Esophagus muscularis mucosa (tissue), 4 donors: ENCODE results near the gene OSBPL10. TPM values are rescaled to one million over a fixed set of nuclear protein-coding genes. Genes with fewer than 3 reads are reported as not detected.

Source experiments
- DNase-seq: peaks from one replicate; pipeline ENCODE4 v3.0.0-alpha.2; 2017; ENCODE audit errors: extremely low spot score
- H3K27ac ChIP-seq, 4 donors: fragments of 200-600 bp; sonication (generic); replicated peaks in 1 of 4; 1 replicate in 3 of 4; 2 replicates in 1 of 4; pipeline ENCODE4 v1.5.1; 2016 to 2019; ENCODE audit warnings: mild to moderate bottlenecking in 1 of 4
- H3K27me3 ChIP-seq, 4 donors: fragments of 200-600 bp; sonication (generic); one replicate each; pipeline versions ENCODE4 v1.5.1 to v1.6.0; 2016 to 2019
- H3K36me3 ChIP-seq, 4 donors: fragments of 200-600 bp; sonication (generic); one replicate each; pipeline ENCODE4 v1.5.1; 2016 to 2019
- H3K4me1 ChIP-seq, 4 donors: fragments of 200-600 bp; sonication (generic); one replicate each; pipeline ENCODE4 v1.5.1; 2016 to 2019
- H3K4me3 ChIP-seq, 4 donors: fragments of 200-600 bp; sonication (generic); 1 replicate in 2 of 4; 2 replicates in 2 of 4; pipeline ENCODE4 v1.5.1; 2016 to 2019; ENCODE audit warnings: mild to moderate bottlenecking in 4 of 4, moderate library complexity in 1 of 4
- H3K9me3 ChIP-seq, 4 donors: fragments of 200-600 bp; sonication (generic); 1 replicate in 3 of 4; 2 replicates in 1 of 4; pipeline ENCODE4 v1.5.1; 2016 to 2019
- EP300 ChIP-seq: sonication (generic); formaldehyde crosslinking; IDR thresholded peaks from one replicate; pipeline ENCODE4 v1.6.1; 2017; ENCODE audit warnings: antibody characterized with exemption
- POLR2A ChIP-seq: fragments of 450-650 bp; IDR thresholded peaks from one replicate; pipeline ENCODE4 v1.6.1; 2017; ENCODE audit warnings: antibody characterized with exemption, moderate library complexity, mild to moderate bottlenecking, low read depth
- POLR2AphosphoS5 ChIP-seq, 2 donors: sonication (generic); formaldehyde crosslinking; IDR thresholded peaks; one replicate each; pipeline ENCODE4 v1.6.1; 2017; ENCODE audit warnings: antibody characterized with exemption in 2 of 2
- WGBS: methylation state at CpG from one replicate; pipeline ENCODE4 v1.1.5; 2018; 5-methylcytosine and 5-hydroxymethylcytosine counted together
- intact Hi-C: fragments of 100-400 bp; cut with DNase I; formaldehyde crosslinking; loops from one replicate; pipeline ENCODE4 v1.15.1; 2023
- total RNA-seq, 4 donors: library from RNA; depleted of rRNA; stranded (reverse); fragments of >200 nt; gene quantifications; one replicate each; pipeline versions ENCODE4 v1.1.0 to v1.2.1, GENCODE V29; 2016
- TF ChIP-seq, protein P1 (sequence below), 3 experiments: fragments of 200-600 bp in 2 of 3; fragments of 450-650 bp in 1 of 3; sonication (generic) in 2 of 3; IDR thresholded peaks; one replicate each; pipeline ENCODE4 v1.5.1; 2017 to 2019; ENCODE audit warnings: antibody characterized with exemption in 3 of 3, mild to moderate bottlenecking in 2 of 3, moderate library complexity in 1 of 3

The OSBPL10 gene, protein sequence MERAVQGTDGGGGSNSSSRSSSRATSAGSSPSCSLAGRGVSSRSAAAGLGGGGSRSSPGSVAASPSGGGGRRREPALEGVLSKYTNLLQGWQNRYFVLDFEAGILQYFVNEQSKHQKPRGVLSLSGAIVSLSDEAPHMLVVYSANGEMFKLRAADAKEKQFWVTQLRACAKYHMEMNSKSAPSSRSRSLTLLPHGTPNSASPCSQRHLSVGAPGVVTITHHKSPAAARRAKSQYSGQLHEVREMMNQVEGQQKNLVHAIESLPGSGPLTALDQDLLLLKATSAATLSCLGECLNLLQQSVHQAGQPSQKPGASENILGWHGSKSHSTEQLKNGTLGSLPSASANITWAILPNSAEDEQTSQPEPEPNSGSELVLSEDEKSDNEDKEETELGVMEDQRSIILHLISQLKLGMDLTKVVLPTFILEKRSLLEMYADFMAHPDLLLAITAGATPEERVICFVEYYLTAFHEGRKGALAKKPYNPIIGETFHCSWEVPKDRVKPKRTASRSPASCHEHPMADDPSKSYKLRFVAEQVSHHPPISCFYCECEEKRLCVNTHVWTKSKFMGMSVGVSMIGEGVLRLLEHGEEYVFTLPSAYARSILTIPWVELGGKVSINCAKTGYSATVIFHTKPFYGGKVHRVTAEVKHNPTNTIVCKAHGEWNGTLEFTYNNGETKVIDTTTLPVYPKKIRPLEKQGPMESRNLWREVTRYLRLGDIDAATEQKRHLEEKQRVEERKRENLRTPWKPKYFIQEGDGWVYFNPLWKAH
- 10 to 100 TPM in 1 of 4 donors, 1 to 10 TPM in 3; 6.3 to 12.2 (median 7.6) TPM for total RNA-seq

DNA sequence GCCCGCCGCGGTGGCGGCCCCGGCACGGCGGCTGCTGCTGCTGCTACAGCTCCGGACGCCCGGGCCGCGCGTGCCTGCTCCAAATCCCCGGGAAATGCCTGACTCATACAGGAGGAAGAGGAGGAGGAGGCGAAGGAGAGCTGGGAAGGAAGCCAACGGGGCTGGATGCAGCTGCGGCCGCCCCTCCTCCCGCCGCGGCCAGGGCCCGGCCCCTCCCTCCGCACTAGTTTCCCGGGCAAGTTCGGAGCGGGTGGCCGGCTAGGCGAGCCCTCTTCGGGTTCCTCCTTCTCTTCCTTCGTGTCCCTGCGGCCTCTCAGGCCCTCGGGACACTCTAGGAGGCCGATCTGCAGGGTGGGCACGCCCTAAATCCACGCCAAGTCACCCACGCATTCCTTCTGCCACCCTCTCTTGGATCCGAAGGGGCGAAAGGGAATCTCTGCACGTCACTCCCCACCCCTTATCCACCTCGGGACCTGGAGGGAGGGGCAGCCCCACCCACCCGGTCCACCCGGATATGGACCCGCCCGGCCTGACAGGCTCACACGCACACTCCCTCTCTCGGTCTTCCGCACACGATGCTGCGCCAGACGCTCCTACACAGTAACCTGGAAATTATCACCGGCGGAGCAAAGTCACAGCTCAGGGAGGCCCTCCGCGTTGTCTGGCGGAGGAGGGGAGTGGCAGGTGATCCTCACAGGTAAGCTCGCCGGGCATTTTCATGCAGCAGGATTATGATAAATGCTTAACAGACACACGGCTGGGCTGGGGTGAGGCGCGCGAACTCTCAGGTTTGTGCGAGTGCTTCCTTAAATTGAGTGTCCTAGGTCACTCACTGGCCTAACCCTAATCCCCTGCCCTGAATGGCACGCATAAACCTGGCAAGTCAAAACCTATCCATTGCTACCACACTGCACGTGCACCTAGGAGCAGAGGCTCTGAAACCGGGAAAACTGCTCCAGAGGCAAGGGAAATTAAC, at the start of gene OSBPL10, which contains the start of gene ZNF860:
OSBPL10 (minus strand) TSS at position 57 of the 976 bp plus-strand sequence. CDS start 83 bp downstream, outside the sequence.
ZNF860 (plus strand) TSS at position 545 of the 976 bp plus-strand sequence. CDS start 7,330 bp downstream, outside the sequence.
- Histone ChIP-seq H3K9me3 (no peaks in the 10 kb centered on the region), H3K4me3 (peak within 1 kb of the TSS; percentile 74 to 86 (median 78)), H3K4me1 (peaks cover 14 to 28% (median 26%) of the 10 kb centered on the region in 4 donors), H3K27ac (peak within 1 kb of the TSS; percentile 82 to 90 (median 85)), H3K36me3 (no peaks in the 10 kb centered on the region), H3K27me3 (no peaks in the 10 kb centered on the region)
- 16% methylated on average over 47 of the region's 65 CpGs for WGBS
- TF ChIP-seq, protein P1, sequence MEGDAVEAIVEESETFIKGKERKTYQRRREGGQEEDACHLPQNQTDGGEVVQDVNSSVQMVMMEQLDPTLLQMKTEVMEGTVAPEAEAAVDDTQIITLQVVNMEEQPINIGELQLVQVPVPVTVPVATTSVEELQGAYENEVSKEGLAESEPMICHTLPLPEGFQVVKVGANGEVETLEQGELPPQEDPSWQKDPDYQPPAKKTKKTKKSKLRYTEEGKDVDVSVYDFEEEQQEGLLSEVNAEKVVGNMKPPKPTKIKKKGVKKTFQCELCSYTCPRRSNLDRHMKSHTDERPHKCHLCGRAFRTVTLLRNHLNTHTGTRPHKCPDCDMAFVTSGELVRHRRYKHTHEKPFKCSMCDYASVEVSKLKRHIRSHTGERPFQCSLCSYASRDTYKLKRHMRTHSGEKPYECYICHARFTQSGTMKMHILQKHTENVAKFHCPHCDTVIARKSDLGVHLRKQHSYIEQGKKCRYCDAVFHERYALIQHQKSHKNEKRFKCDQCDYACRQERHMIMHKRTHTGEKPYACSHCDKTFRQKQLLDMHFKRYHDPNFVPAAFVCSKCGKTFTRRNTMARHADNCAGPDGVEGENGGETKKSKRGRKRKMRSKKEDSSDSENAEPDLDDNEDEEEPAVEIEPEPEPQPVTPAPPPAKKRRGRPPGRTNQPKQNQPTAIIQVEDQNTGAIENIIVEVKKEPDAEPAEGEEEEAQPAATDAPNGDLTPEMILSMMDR (IDR thresholded peaks at IDR 0.05): no peak
- TF ChIP-seq POLR2AphosphoS5 (IDR thresholded peaks at IDR 0.05): peak; percentile 63 to 68
- intact Hi-C loops: no loop called here
- DNase-seq: peak; percentile 94

DNA sequence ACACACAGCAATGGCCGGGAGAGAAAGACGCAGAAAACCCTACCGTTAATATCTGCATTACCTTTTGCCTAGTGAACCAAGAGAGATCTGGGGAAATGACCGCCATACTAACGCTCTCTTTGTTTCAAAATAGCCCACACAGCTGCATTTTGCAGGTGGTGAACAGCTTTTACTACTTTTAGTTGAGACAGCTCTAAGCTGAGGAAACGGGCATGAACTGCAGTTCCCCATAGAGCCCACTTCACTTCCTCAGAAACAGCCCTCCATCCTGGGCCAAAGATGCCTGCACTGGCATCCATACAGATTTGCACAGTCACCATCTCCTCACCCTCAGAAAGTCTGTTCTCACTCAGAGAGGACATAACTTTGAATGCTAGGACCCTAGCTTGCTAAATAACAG, 45.5 kb upstream of the OSBPL10 start:
- no peaks in the 10 kb centered on the region for H3K4me1 ChIP-seq
- no peak for DNase-seq
- no peak overlapping the region for H3K4me3 ChIP-seq
- no peak overlapping the region for H3K27ac ChIP-seq
- H3K9me3 ChIP-seq: no peaks in the 10 kb centered on the region
- no peaks in the 10 kb centered on the region for H3K36me3 ChIP-seq
- H3K27me3 ChIP-seq: no peaks in the 10 kb centered on the region
- intact Hi-C loops: no loop called here
- 75% methylated on average over 6 of the region's 6 CpGs for WGBS
- TF ChIP-seq POLR2A (no peak), EP300 (no peak)

DNA sequence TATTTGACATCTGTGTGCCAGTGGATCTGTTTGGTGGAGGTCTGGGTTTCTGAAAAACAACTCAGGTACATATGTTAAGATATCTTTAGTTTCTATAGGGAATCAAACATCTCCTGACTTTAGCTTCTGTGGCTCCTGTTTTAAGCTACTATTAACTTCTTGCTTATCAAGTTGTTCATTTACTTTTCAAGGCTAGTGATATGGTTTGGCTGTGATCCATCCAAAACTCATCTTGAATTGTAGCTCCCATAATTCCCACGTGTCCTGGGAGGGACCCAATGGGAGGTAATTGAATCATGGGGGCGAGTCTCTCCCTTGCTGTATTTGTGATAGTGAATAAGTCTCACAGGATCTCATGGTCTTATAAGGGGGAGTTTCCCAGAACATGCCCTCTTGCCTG, 41.9 kb upstream of the OSBPL10 start:
- no peak for DNase-seq
- TF ChIP-seq, protein P1 (IDR thresholded peaks at IDR 0.05): no peak
- TF ChIP-seq EP300 (no peak), POLR2A (no peak), POLR2AphosphoS5 (IDR thresholded peaks at IDR 0.05) (no peak)
- H3K4me3 ChIP-seq: no peak overlapping the region
- H3K36me3 ChIP-seq: no peaks in the 10 kb centered on the region
- intact Hi-C loops: no loop called here
- H3K27me3 ChIP-seq: no peaks in the 10 kb centered on the region
- no peak overlapping the region for H3K27ac ChIP-seq
- peaks cover 0 to 14% (median 12%) of the 10 kb centered on the region in 4 donors for H3K4me1 ChIP-seq
- 77% methylated on average over 2 of the region's 2 CpGs for WGBS
- no peaks in the 10 kb centered on the region for H3K9me3 ChIP-seq

DNA sequence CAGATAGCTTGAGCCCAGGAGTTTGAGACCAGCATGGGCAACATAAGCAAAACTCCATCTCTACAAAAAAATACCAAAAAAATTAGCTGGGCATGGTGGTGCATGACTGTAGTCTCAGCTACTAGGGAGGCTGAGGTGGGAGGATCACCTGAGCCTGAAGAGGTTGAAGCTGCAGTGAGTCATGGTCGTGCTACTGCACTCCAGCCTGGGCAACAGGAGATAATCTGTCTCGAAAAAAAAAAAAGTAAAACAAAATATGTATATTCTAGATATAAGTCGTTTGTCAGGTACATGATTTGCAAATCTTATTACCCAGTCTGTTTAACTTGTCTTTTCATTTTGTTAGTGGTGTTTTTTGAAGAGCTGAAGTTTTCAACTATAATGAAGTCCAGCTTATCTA, 40.7 kb upstream of the OSBPL10 start:
- WGBS: 63% methylated on average over 3 of the region's 3 CpGs
- Histone ChIP-seq H3K27me3 (no peaks in the 10 kb centered on the region), H3K4me3 (no peak overlapping the region), H3K4me1 (peaks cover 0 to 20% (median 15%) of the 10 kb centered on the region in 4 donors), H3K36me3 (no peaks in the 10 kb centered on the region), H3K27ac (no peak overlapping the region), H3K9me3 (no peaks in the 10 kb centered on the region)
- no peak for DNase-seq
- TF ChIP-seq POLR2A (no peak), POLR2AphosphoS5 (IDR thresholded peaks at IDR 0.05) (no peak), EP300 (no peak)
- TF ChIP-seq, protein P1 (IDR thresholded peaks at IDR 0.05): no peak
- intact Hi-C loops: no loop called here
